GM21717 (cell line): ENCODE results near the gene PYGO1.
"Not testable (repeated sequence)": the region's sequence is repeated elsewhere in the genome, so short reads cannot be mapped to it uniquely, and the experiment has no call there.

Experiments used
- ATAC-seq: cut with Tn5 transposase; IDR thresholded peaks from one replicate; pipeline ENCODE4 v1.9.1; 2021; ENCODE audit warnings: mild to moderate bottlenecking, moderate library complexity; ENCODE audit not compliant: unreplicated experiment

Gene PYGO1, protein sequence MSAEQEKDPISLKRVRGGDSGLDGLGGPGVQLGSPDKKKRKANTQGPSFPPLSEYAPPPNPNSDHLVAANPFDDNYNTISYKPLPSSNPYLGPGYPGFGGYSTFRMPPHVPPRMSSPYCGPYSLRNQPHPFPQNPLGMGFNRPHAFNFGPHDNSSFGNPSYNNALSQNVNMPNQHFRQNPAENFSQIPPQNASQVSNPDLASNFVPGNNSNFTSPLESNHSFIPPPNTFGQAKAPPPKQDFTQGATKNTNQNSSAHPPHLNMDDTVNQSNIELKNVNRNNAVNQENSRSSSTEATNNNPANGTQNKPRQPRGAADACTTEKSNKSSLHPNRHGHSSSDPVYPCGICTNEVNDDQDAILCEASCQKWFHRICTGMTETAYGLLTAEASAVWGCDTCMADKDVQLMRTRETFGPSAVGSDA

DNA sequence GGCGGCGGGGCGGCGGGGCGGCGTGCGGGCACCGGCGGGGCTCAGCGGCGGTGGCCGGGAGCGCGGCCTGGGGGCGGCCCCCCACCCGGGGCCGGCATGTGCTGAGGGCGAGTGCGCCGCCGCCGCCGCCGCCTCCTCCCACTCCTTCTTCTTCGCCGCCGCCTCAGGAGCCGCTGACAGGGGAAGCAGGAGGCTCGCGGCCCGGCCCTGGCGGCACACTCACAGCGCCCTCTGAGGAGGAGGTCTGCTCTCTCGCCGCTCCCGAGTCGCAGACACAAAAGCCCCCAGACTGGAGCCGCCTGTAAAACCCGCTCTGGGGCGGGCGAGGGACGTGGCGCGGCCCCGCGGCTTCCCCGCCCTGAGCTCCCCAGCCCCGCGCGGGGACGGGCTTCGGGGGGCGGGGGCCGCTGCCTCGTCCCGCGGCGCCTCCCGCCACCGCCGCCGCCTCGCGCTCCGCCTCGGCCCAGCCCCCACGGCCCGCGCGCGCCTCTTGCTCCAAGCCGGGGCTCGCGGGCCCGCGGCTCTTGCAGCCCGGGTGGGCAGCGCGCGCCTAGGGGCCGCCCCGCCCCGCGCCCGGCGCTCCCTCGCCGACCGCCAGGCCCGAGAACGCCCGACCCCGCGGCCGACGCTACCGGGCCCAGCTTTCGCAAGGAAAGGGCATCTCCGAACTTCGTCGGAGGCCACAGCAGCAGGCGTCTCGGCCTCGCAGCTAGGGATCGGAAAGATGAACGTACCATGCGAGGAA is at the start of gene PYGO1:
TSS of gene PYGO1 (minus strand) at position 276 of the 745 bp plus-strand sequence. CDS start 462 bp downstream, outside the sequence.
- peak; percentile 64 for ATAC-seq

DNA sequence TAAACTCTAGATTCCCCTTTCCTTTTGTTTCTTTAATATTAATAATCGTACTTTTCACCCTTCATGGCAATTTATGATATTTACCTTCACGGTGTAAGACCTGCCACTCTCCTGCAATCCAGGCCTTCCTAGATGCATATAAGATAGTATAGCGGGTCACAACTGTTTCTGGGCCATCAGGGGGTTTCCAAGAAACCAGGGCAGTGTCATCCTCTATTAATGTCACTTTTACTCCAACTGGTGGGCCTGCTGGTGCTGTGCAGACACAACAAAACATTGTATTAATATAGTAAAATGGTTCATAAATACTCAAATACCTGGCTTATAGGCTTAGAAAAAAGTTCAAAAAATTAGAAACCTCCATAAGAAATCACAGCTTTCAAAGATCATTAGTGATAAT is 48.9 kb upstream of the PYGO1 start:
- no peak for ATAC-seq

DNA sequence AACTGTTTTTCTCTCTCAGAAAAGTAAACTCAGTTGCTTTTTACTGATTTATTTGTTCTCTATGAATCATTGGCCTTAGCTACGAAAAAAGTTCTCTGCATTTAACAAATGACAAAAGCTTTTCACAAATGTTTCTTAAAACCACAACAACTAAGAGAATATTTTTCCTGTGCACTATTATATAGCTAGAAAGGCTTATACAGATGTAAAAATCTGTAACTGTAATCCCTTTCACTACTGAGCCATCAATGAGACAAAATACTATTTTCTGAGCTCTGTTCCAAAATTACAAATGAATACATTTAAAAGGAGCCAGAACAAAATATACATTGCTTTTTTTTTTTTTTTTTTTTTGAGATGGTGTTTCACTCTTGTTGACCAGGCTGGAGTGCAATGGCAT is 45.6 kb upstream of the PYGO1 start:
- ATAC-seq = no peak

DNA sequence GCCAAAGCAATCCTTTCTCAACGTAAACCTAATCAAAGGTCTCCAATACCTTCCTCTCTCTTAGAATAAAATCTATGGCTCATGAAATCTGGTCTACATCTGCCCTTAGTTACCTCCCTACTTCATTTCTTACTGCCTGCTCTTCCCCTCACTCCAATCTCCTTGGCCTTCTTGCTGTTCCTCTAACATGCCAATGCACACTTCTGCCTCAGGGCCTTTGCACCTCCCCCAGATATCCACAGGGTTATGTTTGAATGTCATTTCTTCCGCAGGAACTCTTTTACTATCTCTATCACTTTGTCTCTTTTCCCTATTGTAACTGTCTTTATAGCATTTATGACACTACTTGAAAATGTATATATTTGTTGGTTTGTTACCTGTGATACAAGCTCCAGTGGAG is 44.3 kb upstream of the PYGO1 start:
- no peak for ATAC-seq

DNA sequence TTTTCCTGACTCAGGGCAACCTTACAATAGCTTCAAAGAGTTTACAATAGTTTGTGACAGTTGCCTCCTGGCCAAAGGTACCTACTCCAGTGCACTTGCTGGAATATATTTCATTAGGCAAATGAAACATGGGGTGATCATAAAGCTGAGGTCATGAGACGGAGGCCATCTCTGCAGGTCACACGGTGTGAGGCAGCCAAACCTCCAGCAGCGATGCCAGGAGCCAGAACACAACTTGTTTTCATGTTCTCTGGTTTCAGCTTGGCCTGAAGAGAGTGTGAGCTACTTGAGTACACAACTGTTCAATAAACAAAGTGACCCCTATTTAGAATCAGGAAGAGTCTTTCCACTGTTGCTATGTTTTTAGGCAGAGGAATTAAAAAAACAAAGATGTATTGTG is 42.7 kb upstream of the PYGO1 start:
- ATAC-seq = no peak

DNA sequence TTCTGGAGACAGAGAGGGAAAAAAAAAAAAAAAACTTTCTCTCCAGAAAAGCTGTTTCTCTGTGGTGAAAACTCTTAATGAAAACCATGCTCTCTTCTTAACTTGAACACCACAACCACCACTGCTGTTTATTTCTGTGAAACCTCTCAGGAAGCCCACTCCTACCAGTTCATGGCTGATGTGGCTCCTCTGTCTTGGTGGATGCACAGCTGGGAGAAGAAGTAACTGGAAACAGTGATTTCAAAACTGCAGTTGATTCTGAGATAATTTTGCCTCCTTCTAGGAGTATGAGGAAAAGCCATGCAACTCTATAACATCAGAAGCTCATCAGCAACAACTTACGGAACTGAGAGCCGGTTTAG is 40.2 kb upstream of the PYGO1 start:
- ATAC-seq = no peak

DNA sequence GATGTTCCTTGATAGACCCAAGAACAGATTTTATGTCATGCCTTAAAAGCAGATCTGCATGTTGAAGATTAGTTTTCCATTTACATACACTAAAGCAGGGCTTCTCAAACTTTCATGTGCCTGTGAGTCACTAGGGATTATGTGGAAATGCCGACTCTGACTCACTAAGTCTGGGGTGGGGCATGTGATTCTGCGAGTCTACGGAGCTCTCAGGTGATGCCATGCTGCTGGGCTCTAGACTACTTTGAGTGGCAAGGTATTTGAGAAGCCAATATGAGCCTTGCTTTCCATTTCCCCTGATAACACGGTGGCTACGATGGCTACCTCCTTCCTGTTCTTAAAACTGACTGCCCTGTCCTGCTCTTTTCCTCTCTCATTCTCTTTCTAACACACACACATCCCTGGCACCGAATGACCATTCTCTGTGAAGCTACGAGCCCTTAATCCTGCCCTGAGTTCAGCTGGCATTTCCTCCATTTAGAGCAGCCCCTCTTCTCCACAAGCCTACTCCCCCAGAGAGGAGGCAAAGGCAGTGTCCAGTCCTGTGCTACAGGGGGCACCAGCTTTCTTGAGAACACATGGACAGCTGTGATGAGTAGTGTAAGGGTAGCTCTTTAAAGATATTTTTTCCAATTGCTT is 39.7 kb upstream of the PYGO1 start:
- no peak for ATAC-seq

DNA sequence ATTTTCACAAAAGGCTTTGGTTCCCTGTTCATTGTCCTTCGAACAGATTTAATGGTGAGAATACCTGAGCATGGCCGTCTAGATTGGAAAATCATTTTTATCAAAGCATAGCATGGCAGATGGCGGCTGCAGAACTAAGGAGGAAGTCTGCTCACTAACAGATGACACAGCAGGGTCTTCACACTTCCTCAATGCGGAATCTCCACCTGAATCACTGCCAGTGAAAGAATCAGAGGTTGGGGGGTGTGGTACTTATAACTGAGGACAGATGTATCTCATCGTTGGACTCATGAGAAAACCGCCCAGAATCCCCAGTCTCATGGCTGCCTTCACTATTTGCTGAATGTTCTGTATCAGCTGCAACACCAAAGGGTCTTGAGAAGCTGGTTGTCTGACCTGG is 31.6 kb upstream of the PYGO1 start:
- ATAC-seq = no peak

DNA sequence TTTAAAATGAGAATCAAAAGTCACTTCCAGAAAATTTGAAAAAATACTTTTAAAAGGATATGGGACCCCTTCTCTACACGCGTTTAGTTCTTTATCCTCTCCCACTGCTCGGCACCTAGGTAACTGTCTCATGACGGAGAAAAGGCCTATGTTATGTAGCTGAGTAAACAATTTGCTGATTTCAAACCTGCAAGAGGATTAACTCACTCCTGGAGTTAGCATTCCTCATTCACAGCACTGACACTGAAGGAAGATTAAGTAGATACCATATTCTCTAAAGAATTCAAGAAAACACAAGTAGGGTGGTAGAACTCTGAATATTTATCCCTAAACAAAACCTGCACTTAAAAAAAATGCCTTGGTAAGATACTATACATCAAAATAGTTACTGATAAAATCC is 30.2 kb upstream of the PYGO1 start:
- ATAC-seq = no peak

DNA sequence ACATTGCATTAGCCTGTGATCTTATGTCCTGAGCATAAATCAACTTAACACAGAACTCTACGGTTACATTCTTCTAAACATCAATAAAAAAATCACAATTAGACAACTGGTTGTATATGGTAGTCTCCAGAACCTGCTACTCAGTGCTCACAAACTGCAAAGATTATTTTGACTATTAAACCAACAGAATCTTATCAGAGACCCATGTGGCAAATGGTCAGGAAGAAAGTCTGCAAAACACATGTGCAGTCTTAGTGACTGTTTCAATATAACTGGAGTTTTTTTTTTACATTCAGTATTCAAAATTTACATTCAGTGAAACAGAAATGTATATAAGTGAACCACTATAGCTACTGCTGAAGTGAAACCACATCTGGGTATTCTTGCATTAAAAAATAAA is 27.3 kb upstream of the PYGO1 start:
- ATAC-seq = no peak

DNA sequence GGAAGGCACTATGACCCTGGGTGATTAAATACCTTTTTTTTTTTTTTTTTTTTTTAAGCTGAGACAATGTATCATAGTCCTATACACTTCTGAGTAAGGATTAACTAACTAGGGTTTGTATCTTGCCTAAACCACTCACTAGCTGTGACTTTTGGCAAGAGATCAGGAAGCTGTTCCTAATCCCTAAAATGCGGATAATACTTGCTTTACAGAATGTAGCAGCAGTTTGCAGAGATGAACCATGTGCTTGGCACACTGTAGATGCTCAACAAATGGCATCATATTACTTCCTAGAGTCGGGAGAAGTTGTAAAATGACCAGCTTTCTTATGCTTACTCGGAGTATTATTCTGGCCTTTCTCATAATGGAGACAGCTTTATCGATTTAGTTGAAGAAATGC is 25.6 kb upstream of the PYGO1 start:
- no peak for ATAC-seq

DNA sequence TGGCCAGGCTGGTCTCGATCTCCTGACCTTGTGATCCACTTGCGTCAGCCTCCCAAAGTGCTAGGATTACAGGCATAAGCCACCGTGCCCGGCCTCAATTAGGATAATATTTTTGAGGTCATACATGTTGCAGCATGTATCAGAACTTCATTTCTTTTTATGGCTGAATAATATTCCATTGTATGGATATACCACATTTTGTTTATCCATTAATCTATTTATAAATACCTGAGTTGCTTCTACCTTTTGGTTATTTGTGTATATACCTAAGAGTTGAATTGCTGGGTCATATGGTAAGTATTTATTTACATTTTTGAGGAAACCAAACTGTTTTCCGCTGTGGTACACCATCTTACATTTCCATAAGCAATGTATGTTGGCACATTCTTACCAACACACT is 18.1 kb upstream of the PYGO1 start:
- ATAC-seq = no peak

DNA sequence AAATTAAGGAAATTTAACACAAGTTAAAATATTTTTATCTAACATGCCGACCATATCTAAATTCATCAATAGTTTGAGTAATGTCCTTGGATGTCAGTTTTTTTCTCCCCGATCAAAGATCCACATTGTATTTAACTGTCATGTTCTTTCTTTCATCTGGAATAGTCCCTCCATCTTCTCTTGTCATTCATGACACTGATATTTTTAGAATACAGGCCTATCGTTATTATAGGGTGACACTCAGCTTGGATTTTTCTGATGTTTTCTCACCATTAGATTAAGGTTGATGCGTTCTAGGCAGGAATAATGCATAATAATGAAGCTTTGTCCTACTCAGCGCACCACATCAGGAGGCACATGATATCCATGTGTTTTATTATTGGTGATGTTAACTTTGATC is 13.2 kb upstream of the PYGO1 start:
- ATAC-seq = no peak

DNA sequence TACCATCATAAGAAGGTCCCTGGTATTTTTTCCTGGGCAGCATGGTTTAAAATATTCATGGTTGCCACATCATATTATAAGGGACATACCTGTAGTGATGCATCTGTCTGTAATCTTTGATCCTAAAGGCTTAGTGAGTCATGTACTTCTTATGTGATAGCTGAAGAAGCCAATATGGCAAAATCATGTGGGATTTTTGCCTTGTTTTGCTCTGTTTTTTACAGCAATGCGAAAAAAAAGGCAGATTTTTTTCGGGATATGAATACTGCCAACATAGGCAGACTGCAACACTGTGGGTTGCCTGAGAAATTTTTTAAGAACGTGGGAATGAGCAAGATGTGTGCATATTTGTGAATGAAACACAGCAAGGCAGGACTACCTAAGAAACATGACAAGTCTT is 11.3 kb upstream of the PYGO1 start:
- no peak for ATAC-seq

DNA sequence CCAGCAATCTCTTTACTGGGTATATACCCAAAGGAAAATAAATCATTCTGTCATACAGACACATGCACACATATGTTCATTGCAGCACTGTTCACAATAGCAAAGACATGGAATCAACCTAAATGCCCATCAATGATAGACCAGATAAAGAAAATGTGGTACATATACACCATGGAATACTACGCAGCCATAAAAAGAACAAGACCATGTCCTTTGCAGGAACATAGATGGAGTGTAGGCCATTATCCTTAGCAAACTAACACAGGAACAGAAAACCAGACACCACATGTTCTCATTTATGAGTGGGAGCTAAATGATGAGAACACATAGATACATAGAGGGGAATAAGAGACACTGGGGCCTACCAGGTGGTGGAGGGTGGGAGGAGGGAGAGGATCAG is 4.9 kb upstream of the PYGO1 start:
- not testable (repeated sequence) for ATAC-seq

DNA sequence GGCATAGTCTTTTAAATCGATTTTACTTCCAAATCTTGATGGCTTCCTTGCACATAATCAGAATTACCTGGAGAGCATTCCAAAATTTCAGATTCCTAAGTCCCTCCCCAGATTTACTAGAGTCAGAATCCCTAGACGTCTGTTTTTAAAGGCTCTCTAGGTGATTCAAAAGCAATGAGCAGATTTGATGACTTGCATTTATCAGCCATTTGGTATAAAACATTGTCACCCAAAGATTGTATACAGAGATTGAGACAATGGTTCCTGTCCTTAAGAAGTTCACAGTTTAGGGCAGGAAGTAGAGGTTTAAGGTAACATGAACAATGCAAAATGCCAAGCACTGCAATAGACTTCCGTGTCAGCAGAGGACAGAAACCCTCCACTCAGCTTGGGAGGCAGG is 2.6 kb upstream of the PYGO1 start:
- ATAC-seq = no peak

DNA sequence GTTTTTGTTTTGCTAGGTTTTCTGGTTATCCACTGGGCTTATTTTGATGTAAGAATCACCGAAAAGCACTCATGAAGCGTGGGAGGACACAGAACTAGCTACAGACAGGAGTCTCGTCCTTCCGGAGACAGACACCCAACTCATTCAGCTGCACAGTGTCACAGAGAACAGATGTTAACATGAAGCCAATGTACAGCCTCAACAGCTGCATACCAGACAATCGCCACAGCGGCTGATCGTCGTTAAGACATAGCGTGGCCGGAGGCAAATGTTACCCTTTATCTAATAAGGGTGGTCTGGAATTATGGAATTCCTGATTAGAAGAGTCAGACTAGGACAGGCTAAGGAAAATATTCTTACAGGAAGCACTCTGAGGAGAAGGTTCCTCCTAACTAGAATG is 1.1 kb upstream of the PYGO1 start:
- no peak for ATAC-seq

DNA sequence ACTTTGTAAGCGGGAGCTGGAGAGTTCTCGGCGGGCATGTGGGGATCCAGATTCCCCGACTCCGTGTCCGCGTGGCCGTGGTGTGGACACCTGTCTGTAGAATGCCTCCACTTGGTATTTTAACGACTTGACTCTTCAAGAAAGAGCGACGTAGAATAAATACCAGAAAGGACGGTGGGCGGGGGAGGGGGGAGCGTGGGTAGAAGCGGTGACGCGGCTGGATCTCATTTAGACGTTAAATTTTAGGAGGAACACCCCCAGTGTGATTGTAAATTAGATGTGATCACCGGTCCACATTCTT is 620 bp upstream of the PYGO1 start:
- ATAC-seq = no peak

DNA sequence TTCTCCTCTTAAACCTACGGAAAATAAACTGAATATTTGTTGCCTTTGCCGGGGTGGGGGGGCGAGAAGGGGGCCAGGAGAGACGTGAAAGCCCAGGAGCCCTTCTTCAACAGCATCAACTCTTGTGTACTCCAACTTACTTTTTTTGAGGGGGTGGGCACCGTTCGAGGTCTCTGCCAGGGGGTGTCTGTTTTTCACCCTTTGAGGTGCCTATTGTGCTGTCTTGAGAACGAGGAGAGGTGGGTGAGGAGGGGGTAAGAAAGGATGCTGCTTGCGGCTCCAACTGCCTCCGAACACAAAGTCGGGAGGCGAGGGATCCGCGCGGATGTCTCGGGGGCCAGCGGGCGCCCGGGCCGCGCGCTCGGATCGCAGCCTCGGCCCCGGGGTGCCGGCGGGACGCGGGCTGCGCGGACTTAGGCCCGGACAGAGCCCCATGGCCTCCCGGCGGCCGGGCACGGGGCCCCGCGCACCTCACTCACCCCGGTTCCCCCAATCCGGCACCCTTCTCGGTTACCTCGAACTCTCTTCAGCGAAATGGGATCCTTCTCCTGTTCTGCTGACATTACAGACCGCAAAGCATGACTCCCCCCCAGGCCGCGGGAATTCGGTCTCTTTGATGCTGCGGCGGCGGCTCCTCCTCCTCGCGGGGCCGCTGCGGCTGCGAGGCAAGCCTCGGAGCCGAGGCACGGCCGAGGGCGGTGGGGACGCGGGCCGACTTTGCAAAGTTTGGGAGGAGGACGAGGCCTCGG is 650 bp downstream of the PYGO1 start:
- no peak for ATAC-seq

DNA sequence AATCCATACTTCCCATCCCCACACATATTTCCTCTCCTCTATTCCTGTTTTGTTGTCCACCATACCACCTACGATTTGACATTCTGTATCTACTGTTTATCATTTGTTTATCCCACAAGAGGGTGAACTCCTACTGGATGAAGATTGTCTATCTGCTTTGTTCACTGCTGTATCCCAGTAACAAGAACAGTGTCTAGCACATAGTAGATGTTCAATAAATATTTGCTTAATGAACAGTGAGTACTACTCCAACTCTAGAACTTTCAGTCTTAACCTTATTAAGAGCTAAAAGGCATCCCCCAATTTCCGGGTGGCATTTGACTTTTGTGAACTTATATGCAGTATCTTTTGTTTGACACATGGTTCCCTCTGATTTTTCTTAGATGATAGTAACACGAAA is 1.3 kb downstream of the PYGO1 start:
- ATAC-seq = no peak

DNA sequence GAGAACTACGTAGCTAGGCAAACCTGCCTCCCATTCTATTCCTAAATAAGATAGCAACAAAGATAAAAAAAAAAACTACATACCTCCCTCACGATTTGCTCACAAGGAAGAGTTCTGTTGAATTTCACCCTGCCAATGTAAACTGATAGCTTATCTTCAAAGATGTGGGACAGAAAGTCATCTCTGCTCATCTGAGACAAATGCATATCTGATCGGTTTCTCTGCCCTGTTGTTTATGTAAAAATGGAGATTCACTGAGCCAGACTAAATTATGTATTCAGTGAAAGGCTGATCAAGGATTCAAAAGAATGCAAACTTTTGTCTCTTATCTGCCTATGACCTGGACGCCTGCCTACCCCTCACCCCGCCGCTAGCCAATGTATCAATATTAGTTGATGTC is 11.2 kb downstream of the PYGO1 start:
- no peak for ATAC-seq

DNA sequence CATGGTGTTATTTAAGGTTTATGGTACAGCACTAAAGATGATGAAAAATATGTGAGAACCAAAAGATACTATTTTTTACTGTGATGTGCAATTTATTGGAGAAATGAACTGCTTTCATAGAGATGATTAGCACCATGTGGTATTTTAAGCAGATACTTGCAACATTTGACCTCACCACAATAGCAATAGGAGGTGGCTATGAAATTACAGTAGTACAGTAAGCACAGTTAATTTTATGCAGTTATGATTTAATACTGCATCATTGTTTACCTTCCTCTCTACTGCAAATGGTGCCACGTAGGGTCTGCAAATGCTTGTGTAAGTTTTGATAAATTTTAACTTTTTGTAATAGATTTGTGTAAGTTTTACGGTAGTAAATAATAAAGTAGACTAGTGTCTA is 14.0 kb downstream of the PYGO1 start:
- ATAC-seq = no peak
